ENCODE data around the gene SCAF1. TPM values are rescaled to one million over a fixed set of nuclear protein-coding genes. Genes with fewer than 3 reads are reported as not detected.

SCAF1 gene
- total RNA-seq, 1 donor from 2014 or later = 59.4 TPM

DNA sequence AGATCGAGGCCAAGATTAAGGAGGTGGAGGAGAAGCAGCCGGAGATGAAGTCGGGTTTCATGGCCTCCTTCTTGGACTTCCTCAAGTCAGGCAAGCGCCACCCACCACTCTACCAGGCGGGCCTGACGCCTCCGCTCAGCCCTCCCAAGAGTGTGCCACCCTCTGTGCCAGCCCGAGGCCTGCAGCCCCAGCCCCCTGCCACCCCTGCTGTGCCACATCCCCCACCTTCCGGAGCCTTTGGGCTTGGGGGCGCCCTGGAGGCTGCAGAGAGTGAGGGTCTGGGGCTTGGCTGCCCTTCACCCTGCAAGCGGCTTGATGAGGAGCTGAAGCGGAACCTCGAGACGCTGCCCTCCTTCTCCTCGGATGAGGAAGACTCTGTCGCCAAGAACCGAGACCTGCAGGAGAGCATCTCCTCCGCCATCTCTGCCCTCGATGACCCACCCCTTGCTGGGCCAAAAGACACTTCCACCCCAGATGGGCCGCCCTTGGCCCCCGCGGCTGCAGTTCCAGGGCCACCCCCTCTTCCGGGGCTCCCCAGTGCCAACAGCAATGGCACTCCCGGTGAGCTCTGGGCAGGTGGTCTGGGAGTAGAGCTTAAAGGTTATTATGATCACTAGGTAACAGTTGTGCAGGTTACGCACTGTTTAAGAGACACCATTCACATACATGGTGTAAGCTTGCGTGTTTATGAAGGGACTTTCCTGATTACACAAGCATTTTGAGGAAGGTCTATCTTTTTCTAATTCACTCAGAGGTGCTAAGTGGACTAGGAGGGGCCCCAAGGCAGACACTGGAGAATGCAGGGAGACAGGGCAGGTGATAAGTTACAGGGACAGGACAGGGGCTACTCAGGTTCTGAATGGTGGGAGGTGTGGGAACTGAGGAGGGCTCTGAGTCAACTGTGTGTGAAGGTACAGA is 42.4 kb upstream of the SCAF1 start:
- no peaks in the 10 kb centered on the region for H3K27me3 ChIP-seq (ENCODE audit: low read depth)
- intact Hi-C loops (cut with DNase I) = no loop called here
- no peaks in the 10 kb centered on the region for H3K4me1 ChIP-seq
- DNase-seq (no peak), ATAC-seq (no peak)
- H3K36me3 ChIP-seq = peaks cover 97% of the 10 kb centered on the region
- no peak overlapping the region for H3K27ac ChIP-seq
- H3K9me3 ChIP-seq = no peaks in the 10 kb centered on the region
- no peak for TF ChIP-seq CTCF (IDR thresholded peaks at IDR 0.05)
- no peak overlapping the region for H3K4me3 ChIP-seq

GRCh38 chr19:49601482-49602038 is 40.4 kb upstream of the SCAF1 start:
- H3K4me3 ChIP-seq = no peak overlapping the region
- no peak for TF ChIP-seq CTCF (IDR thresholded peaks at IDR 0.05)
- intact Hi-C loops (cut with DNase I) = no loop called here
- no peaks in the 10 kb centered on the region for H3K9me3 ChIP-seq
- no peaks in the 10 kb centered on the region for H3K27me3 ChIP-seq (ENCODE audit: low read depth)
- H3K27ac ChIP-seq = no peak overlapping the region
- ATAC-seq (no peak), DNase-seq (no peak)
- H3K4me1 ChIP-seq = no peaks in the 10 kb centered on the region
- peaks cover 96% of the 10 kb centered on the region for H3K36me3 ChIP-seq

DNA sequence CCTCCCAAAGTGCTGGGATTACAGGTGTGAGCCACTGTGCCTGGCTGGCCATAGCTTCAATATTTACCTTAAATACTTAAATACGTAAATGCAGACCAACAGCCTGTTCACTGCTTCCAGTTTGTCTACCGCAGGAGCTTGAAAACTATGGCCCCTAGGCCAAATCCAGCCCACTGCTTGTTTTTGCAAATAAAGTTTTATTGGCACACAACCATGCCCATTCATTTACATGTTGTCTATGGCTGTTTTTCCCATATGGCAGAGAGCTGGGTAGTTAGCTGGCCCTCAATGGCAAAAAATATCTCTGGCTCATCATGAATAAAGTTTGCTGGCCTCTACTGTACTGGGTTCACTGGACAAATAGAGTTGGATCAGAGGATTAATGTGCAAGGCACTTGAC is 39.2 kb upstream of the SCAF1 start:
- H3K4me3 ChIP-seq = no peak overlapping the region
- no peak for TF ChIP-seq CTCF (IDR thresholded peaks at IDR 0.05)
- H3K36me3 ChIP-seq = peaks cover 96% of the 10 kb centered on the region
- DNase-seq (no peak), ATAC-seq (no peak)
- no peaks in the 10 kb centered on the region for H3K4me1 ChIP-seq
- H3K27me3 ChIP-seq (ENCODE audit: low read depth) = no peaks in the 10 kb centered on the region
- H3K9me3 ChIP-seq = no peaks in the 10 kb centered on the region
- H3K27ac ChIP-seq = no peak overlapping the region
- intact Hi-C loops (cut with DNase I) = no loop called here

GRCh38 chr19:49605605-49606004 is 36.4 kb upstream of the SCAF1 start:
- intact Hi-C loops (cut with DNase I) = no loop called here
- Histone ChIP-seq H3K9me3 (no peaks in the 10 kb centered on the region), H3K27ac (no peak overlapping the region), H3K27me3 (ENCODE audit: low read depth) (no peaks in the 10 kb centered on the region), H3K36me3 (peaks cover 94% of the 10 kb centered on the region), H3K4me1 (no peaks in the 10 kb centered on the region), H3K4me3 (no peak overlapping the region)
- DNase-seq = no peak
- no peak for TF ChIP-seq CTCF (IDR thresholded peaks at IDR 0.05)
- no peak for ATAC-seq

DNA sequence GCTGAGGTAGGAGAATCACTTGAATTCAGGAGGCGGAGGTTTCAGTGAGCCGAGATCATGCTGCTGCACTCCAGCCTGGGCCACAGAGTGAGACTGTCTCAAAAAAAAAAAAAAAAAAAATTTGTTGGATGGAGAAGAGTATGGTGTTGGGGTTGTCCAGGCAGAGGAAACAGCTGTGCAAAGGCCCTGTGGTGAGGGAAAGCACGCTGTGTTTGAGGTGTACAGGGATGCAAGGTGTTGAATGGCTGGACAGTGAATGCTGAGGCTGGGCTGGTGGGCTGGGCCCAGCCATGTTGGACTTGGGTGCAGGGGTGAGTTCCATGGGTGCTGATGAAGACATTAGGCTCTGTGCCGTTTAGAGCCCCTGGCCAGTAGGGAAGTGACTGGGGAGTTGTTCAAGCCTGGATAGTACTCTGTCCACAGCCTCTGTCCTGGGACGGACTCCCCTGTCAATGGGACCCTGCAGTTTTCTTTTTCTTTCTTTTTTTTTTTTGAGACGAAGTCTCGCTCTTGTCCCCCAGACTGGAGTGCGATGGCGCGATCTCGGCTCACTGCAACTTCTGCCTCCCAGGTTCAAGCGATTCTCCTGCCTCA is 32.4 kb upstream of the SCAF1 start:
- intact Hi-C loops (cut with DNase I) = no loop called here
- no peak for TF ChIP-seq CTCF (IDR thresholded peaks at IDR 0.05)
- Histone ChIP-seq H3K27me3 (ENCODE audit: low read depth) (no peaks in the 10 kb centered on the region), H3K4me1 (peaks cover 11% of the 10 kb centered on the region), H3K36me3 (peaks cover 73% of the 10 kb centered on the region), H3K4me3 (no peak overlapping the region), H3K9me3 (no peaks in the 10 kb centered on the region), H3K27ac (no peak overlapping the region)
- ATAC-seq (no peak), DNase-seq (no peak)
